Neural cell (in vitro differentiated cells): ENCODE data around the gene CLEC18B. TPM values are rescaled to one million over a fixed set of nuclear protein-coding genes. Genes with fewer than 3 reads are reported as not detected.

ENCODE experiments used
- H2AFZ ChIP-seq: fragments of 200-600, 300-800 bp; sonication (generic), shearing (Covaris generic); 2 replicates; pipeline ENCODE4 v1.6.0; 2014; ENCODE audit warnings: low read depth, mild to moderate bottlenecking, antibody characterized with exemption, low read length, moderate library complexity
- H3F3A ChIP-seq: fragments of 200-600 bp; shearing (Covaris generic); 2 replicates; pipeline ENCODE4 v1.6.1; 2016; ENCODE audit warnings: mild to moderate bottlenecking, moderate library complexity, mixed read lengths, antibody characterized with exemption, low read length; ENCODE audit not compliant: insufficient read depth, poor library complexity, severe bottlenecking
- H3K27ac ChIP-seq: fragments of 200-600, 300-800 bp; sonication (generic), shearing (Covaris generic); 2 replicates; pipeline ENCODE4 v1.5.1; 2014; ENCODE audit warnings: mild to moderate bottlenecking, low read length, moderate library complexity
- H3K27me3 ChIP-seq: fragments of 300-800, 200-600 bp; sonication (generic), shearing (Covaris generic); 2 replicates; pipeline ENCODE4 v1.6.0; 2014; ENCODE audit warnings: mild to moderate bottlenecking, low read depth, low read length, moderate library complexity; ENCODE audit not compliant: insufficient read depth
- H3K36me3 ChIP-seq: fragments of 300-800, 200-600 bp; sonication (generic), shearing (Covaris generic); 2 replicates; pipeline ENCODE4 v1.5.1; 2014; ENCODE audit warnings: mild to moderate bottlenecking, antibody characterized with exemption, low read length, moderate library complexity; ENCODE audit not compliant: insufficient read depth
- H3K4me2 ChIP-seq: fragments of 300-800, 200-600 bp; sonication (generic), shearing (Covaris generic); 2 replicates; pipeline ENCODE4 v1.6.0; 2014; ENCODE audit warnings: mild to moderate bottlenecking, low read length
- H3K4me3 ChIP-seq: fragments of 300-800, 200-600 bp; sonication (generic), shearing (Covaris generic); 2 replicates; pipeline ENCODE4 v1.5.1; 2014; ENCODE audit warnings: mild to moderate bottlenecking, low read length, moderate library complexity
- H3K79me2 ChIP-seq: fragments of 200-600 bp; shearing (Covaris generic); replicated peaks from 2 replicates; pipeline ENCODE4 v1.6.0; 2014; ENCODE audit warnings: mild to moderate bottlenecking, low read length, moderate library complexity; ENCODE audit not compliant: insufficient read depth
- H3K9ac ChIP-seq: fragments of 300-800, 200-600 bp; sonication (generic), shearing (Covaris generic); 2 replicates; pipeline ENCODE4 v1.6.1; 2016; ENCODE audit warnings: mild to moderate bottlenecking, low read length, mixed read lengths
- H3K9me2 ChIP-seq: fragments of 200-600 bp; shearing (Covaris generic); 2 replicates; pipeline ENCODE4 v1.6.1; 2016; ENCODE audit warnings: mild to moderate bottlenecking, low read length, mixed read lengths; ENCODE audit not compliant: insufficient read depth
- H3K9me3 ChIP-seq: fragments of 200-600, 300-800 bp; sonication (generic), shearing (Covaris generic); 2 replicates; pipeline ENCODE4 v1.6.1; 2016; ENCODE audit warnings: mild to moderate bottlenecking, mixed run types, low read length, moderate library complexity, mixed read lengths
- H4K20me1 ChIP-seq: fragments of 200-600 bp; shearing (Covaris generic); 2 replicates; pipeline ENCODE4 v1.6.1; 2016; ENCODE audit warnings: mild to moderate bottlenecking, mixed run types; ENCODE audit not compliant: insufficient read depth
- CTCF ChIP-seq: fragments of 450-650 bp; IDR thresholded peaks from 2 replicates; pipeline ENCODE4 v1.5.1; 2014; ENCODE audit warnings: antibody characterized with exemption, mild to moderate bottlenecking, moderate library complexity; ENCODE audit not compliant: poor library complexity, severe bottlenecking
- EP300 ChIP-seq: fragments of 450-650 bp; conservative IDR thresholded peaks from 2 replicates; pipeline ENCODE4 v1.6.1; 2014; ENCODE audit warnings: antibody characterized with exemption, mild to moderate bottlenecking, moderate library complexity; ENCODE audit not compliant: poor library complexity, severe bottlenecking
- EZH2 ChIP-seq: fragments of 200-600, 300-800 bp; shearing (Covaris generic), sonication (generic); IDR thresholded peaks from 2 replicates; pipeline ENCODE4 v1.6.1; 2014; ENCODE audit warnings: antibody characterized with exemption, low read length, borderline replicate concordance, mild to moderate bottlenecking; ENCODE audit not compliant: insufficient read depth, poor library complexity, severe bottlenecking
- MXI1 ChIP-seq: fragments of 450-650 bp; conservative IDR thresholded peaks from 2 replicates; pipeline ENCODE4 v1.6.1; 2014; ENCODE audit warnings: antibody characterized with exemption, mild to moderate bottlenecking; ENCODE audit not compliant: poor library complexity, severe bottlenecking
- POLR2AphosphoS5 ChIP-seq: IDR thresholded peaks from 2 replicates; pipeline ENCODE4 v1.6.1; 2012
- RAD21 ChIP-seq: fragments of 450-650 bp; conservative IDR thresholded peaks from 2 replicates; pipeline ENCODE4 v1.6.1; 2014; ENCODE audit warnings: antibody characterized with exemption, mild to moderate bottlenecking, moderate library complexity
- REST ChIP-seq: IDR thresholded peaks from 2 replicates; pipeline ENCODE4 v1.6.1; 2012; ENCODE audit warnings: borderline replicate concordance
- SMC3 ChIP-seq: fragments of 450-650 bp; conservative IDR thresholded peaks from 2 replicates; pipeline ENCODE4 v1.6.1; 2014; ENCODE audit warnings: antibody characterized with exemption, mild to moderate bottlenecking, moderate library complexity; ENCODE audit not compliant: poor library complexity
- TAF1 ChIP-seq: IDR thresholded peaks from 2 replicates; pipeline ENCODE4 v1.6.1; 2012; ENCODE audit warnings: low read depth
- polyA plus RNA-seq: library from polyadenylated mRNA; depleted of rRNA; stranded (reverse); fragments of >200 nt; gene quantifications from 2 replicates; pipeline ENCODE4 v1.2.3, GENCODE V29; 2014

CLEC18B gene
- polyA plus RNA-seq, 1 donor from 2014 or later, result 1.6 TPM

- Histone ChIP-seq H2AFZ (no peak overlapping the region), H3K4me2 (no peak overlapping the region), H3K9me3 (no peaks in the 10 kb centered on the region), H3F3A (no peaks in the 10 kb centered on the region), H4K20me1 (no peaks in the 10 kb centered on the region), H3K4me3 (no peak overlapping the region), H3K36me3 (no peaks in the 10 kb centered on the region), H3K9me2 (no peaks in the 10 kb centered on the region), H3K27me3 (no peaks in the 10 kb centered on the region), H3K9ac (no peak overlapping the region), H3K27ac (no peak overlapping the region), H3K79me2 (no peaks in the 10 kb centered on the region)
- TF ChIP-seq TAF1, result no peak
- TF ChIP-seq EZH2, result no peak
- TF ChIP-seq REST, result no peak
- no peak for TF ChIP-seq CTCF
- TF ChIP-seq EP300, result no peak
- TF ChIP-seq MXI1, result no peak
- no peak for TF ChIP-seq RAD21
- TF ChIP-seq POLR2AphosphoS5, result no peak
- TF ChIP-seq SMC3, result no peak
Observed at GRCh38 chr16:74455619-74456289, 34.5 kb upstream of the CLEC18B start.

GRCh38 chr16:74455213-74455612 lies 33.9 kb upstream of the CLEC18B start:
- Histone ChIP-seq H3K27ac (no peak overlapping the region), H3K79me2 (no peaks in the 10 kb centered on the region), H3F3A (no peaks in the 10 kb centered on the region), H3K27me3 (no peaks in the 10 kb centered on the region), H3K4me3 (no peak overlapping the region), H2AFZ (no peak overlapping the region), H4K20me1 (no peaks in the 10 kb centered on the region), H3K9me2 (no peaks in the 10 kb centered on the region), H3K36me3 (no peaks in the 10 kb centered on the region), H3K9ac (no peak overlapping the region), H3K9me3 (no peaks in the 10 kb centered on the region), H3K4me2 (no peak overlapping the region)
- no peak for TF ChIP-seq MXI1
- no peak for TF ChIP-seq EZH2
- TF ChIP-seq EP300, result no peak
- no peak for TF ChIP-seq TAF1
- no peak for TF ChIP-seq POLR2AphosphoS5
- TF ChIP-seq CTCF, result no peak
- no peak for TF ChIP-seq SMC3
- no peak for TF ChIP-seq REST
- no peak for TF ChIP-seq RAD21
